Endodermal cell (in vitro differentiated cells): Measurements from ENCODE around the gene TAF5L. TPM values are rescaled to one million over a fixed set of nuclear protein-coding genes. Genes with fewer than 3 reads are reported as not detected.

Source experiments
- DNase-seq: peaks from one replicate; pipeline ENCODE4 v3.0.0-alpha.2; 2017
- H3K27ac ChIP-seq: 2 replicates; pipeline ENCODE4 v1.5.1; 2013; ENCODE audit warnings: mild to moderate bottlenecking, low read depth, low read length, moderate library complexity
- H3K27me3 ChIP-seq: 2 replicates; pipeline ENCODE4 v1.6.1; 2013; ENCODE audit warnings: mild to moderate bottlenecking, low read length, moderate library complexity; ENCODE audit not compliant: insufficient read depth, control insufficient read depth, poor library complexity, severe bottlenecking
- H3K36me3 ChIP-seq: 2 replicates; pipeline ENCODE4 v1.7.0; 2013; ENCODE audit warnings: mild to moderate bottlenecking, low read length, moderate library complexity; ENCODE audit not compliant: control insufficient read depth, insufficient read depth
- H3K4me1 ChIP-seq: one replicate; pipeline ENCODE4 v1.7.0; 2013; ENCODE audit warnings: low read length; ENCODE audit not compliant: control insufficient read depth, insufficient read depth
- H3K4me3 ChIP-seq: 2 replicates; pipeline ENCODE4 v1.5.1; 2013; ENCODE audit warnings: mild to moderate bottlenecking, low read length, moderate library complexity
- H3K9ac ChIP-seq: 2 replicates; pipeline ENCODE4 v1.6.1; 2013; ENCODE audit warnings: mild to moderate bottlenecking, low read length, moderate library complexity; ENCODE audit not compliant: poor library complexity, severe bottlenecking; ENCODE audit errors: extremely low read depth
- H3K9me3 ChIP-seq: 2 replicates; pipeline ENCODE4 v1.6.1; 2013; ENCODE audit warnings: mild to moderate bottlenecking, low read length, moderate library complexity; ENCODE audit not compliant: control insufficient read depth
- H3K27ac Mint-ChIP-seq: 2 replicates; pipeline ENCODE4 v1.8.0; 2020; ENCODE audit warnings: mixed read lengths
- H3K27me3 Mint-ChIP-seq: 2 replicates; pipeline ENCODE4 v1.8.0; 2021; ENCODE audit warnings: mild to moderate bottlenecking, mixed read lengths; ENCODE audit not compliant: insufficient read depth
- H3K36me3 Mint-ChIP-seq: 2 replicates; pipeline ENCODE4 v1.8.0; 2020; ENCODE audit warnings: low read depth, mixed read lengths
- H3K4me1 Mint-ChIP-seq: 2 replicates; pipeline ENCODE4 v1.8.0; 2020; ENCODE audit warnings: mixed read lengths
- H3K4me3 Mint-ChIP-seq: 2 replicates; pipeline ENCODE4 v1.8.0; 2020; ENCODE audit warnings: mild to moderate bottlenecking, moderate library complexity, mixed read lengths
- H3K9me3 Mint-ChIP-seq: 2 replicates; pipeline ENCODE4 v1.8.0; 2020; ENCODE audit warnings: mild to moderate bottlenecking, mixed read lengths
- WGBS, 2 experiments: methylation state at CpG; one replicate each; pipeline versions ENCODE4 v1.1.5 to v1.1.7; 2013; ENCODE audit warnings: missing lambda C conversion rate in 2 of 2, mixed read lengths in 1 of 2; ENCODE audit not compliant: insufficient coverage in 1 of 2, insufficient read length in 1 of 2; 5-methylcytosine and 5-hydroxymethylcytosine counted together
- total RNA-seq, 2 donors: library from RNA; stranded (reverse); fragmentation: NEBNext Ultra II Directional in 1 of 2; extraction: Animal tissue kit (Norgen Biotek cat#: 25700) in 1 of 2; gene quantifications; 2 replicates in 1 of 2; 3 replicates in 1 of 2; pipeline ENCODE4 v1.2.1, GENCODE V29; 2021
- TF ChIP-seq, protein P1 (sequence below): fragments of 200-600 bp; sonication (generic); conservative IDR thresholded peaks from 2 replicates; pipeline ENCODE4 v1.5.0; 2021; ENCODE audit warnings: antibody characterized with exemption, mild to moderate bottlenecking

TAF5L gene
- total RNA-seq, 2 donors from 2014 or later = 13.1 to 17.7 TPM

DNA sequence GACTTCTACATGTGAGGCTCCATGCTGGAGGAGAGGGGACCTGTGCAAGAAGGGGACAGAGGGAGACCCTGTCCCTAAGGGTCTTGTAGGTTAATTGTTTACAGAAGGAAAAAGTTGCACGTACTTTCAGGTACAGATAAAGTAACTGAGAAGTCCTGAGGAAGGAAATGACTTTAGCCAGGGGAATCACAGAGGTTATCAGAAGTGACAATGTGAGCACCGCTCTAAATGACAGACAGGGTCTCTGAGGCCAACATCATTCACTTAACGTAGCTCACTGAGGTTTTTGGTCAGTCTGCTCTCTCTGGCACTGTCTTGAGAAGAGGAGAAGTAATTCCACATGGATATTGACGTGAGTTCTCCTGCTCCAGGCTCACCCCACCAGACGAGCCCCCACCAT, 12.0 kb downstream of the TAF5L start:
- H3K4me1 Mint-ChIP-seq = peaks cover 13% of the 10 kb centered on the region
- no peak overlapping the region for H3K4me3 Mint-ChIP-seq
- Histone ChIP-seq H3K36me3 (peaks cover 52% of the 10 kb centered on the region), H3K4me1 (no peaks in the 10 kb centered on the region), H3K9me3 (no peaks in the 10 kb centered on the region), H3K9ac (no peak overlapping the region), H3K27me3 (no peaks in the 10 kb centered on the region), H3K27ac (no peak overlapping the region), H3K4me3 (no peak overlapping the region)
- 92 to 100% methylated on average over 5 of the region's 5 CpGs for WGBS, 2 experiments
- no peak overlapping the region for H3K27ac Mint-ChIP-seq
- H3K9me3 Mint-ChIP-seq = no peaks in the 10 kb centered on the region
- H3K36me3 Mint-ChIP-seq = peaks cover 40% of the 10 kb centered on the region
- TF ChIP-seq, protein P1, sequence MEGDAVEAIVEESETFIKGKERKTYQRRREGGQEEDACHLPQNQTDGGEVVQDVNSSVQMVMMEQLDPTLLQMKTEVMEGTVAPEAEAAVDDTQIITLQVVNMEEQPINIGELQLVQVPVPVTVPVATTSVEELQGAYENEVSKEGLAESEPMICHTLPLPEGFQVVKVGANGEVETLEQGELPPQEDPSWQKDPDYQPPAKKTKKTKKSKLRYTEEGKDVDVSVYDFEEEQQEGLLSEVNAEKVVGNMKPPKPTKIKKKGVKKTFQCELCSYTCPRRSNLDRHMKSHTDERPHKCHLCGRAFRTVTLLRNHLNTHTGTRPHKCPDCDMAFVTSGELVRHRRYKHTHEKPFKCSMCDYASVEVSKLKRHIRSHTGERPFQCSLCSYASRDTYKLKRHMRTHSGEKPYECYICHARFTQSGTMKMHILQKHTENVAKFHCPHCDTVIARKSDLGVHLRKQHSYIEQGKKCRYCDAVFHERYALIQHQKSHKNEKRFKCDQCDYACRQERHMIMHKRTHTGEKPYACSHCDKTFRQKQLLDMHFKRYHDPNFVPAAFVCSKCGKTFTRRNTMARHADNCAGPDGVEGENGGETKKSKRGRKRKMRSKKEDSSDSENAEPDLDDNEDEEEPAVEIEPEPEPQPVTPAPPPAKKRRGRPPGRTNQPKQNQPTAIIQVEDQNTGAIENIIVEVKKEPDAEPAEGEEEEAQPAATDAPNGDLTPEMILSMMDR = no peak
- no peak for DNase-seq
- no peaks in the 10 kb centered on the region for H3K27me3 Mint-ChIP-seq

DNA sequence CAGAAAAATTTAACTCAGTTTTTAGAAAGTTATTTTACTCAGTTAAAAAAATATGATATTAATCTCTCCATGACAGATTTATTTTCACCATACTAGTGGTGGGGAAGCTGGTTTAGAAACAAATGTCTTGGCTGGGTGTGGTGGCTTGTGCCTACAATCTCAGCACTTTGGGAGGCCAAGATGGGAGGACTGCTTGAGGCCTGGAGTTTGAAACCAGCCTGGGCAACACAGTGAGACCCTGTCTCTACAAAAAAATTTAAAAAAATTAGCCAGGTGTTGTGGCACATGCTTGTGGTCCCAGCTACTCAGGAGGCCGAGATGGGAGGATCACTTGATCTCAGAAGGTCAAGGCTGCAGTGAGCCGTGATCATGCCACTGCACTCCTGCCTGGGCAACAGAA, 17.3 kb downstream of the TAF5L start:
- Histone ChIP-seq H3K36me3 (peaks cover 92% of the 10 kb centered on the region), H3K27ac (no peak overlapping the region), H3K9me3 (no peaks in the 10 kb centered on the region), H3K9ac (no peak overlapping the region), H3K4me1 (no peaks in the 10 kb centered on the region), H3K4me3 (no peak overlapping the region), H3K27me3 (no peaks in the 10 kb centered on the region)
- WGBS, 2 experiments = 88 to 92% methylated on average over 2 of the region's 2 CpGs
- Mint-ChIP-seq H3K27me3 (no peaks in the 10 kb centered on the region), H3K9me3 (no peaks in the 10 kb centered on the region), H3K4me3 (no peak overlapping the region), H3K36me3 (peaks cover 68% of the 10 kb centered on the region), H3K4me1 (no peaks in the 10 kb centered on the region), H3K27ac (no peak overlapping the region)
- TF ChIP-seq, protein P1 = no peak
- no peak for DNase-seq

DNA sequence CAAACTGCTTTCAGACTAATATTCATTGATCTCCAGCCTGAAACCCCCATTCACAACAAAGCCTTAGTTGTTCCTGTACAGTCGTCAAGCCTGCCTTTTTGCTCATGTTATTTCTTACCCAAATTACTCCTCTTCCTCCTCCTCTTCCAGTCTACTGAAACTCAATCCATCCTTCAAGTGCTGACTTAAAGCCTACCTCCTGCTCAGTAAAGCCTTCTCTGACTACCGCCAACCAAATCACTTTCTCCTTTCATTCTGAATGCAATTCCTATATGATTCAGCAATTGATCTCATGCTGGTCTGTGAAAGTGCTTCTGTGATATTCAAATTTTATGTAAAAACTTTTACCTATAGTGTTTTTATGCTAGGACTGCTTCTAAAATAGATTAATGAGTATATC, 18.6 kb downstream of the TAF5L start:
- WGBS, 2 experiments = 86 to 89% methylated on average over 2 of the region's 2 CpGs
- Histone ChIP-seq H3K9ac (no peak overlapping the region), H3K27ac (no peak overlapping the region), H3K4me1 (no peaks in the 10 kb centered on the region), H3K4me3 (no peak overlapping the region), H3K36me3 (peaks cover 92% of the 10 kb centered on the region), H3K27me3 (no peaks in the 10 kb centered on the region), H3K9me3 (no peaks in the 10 kb centered on the region)
- Mint-ChIP-seq H3K27ac (no peak overlapping the region), H3K4me3 (no peak overlapping the region), H3K9me3 (no peaks in the 10 kb centered on the region), H3K4me1 (no peaks in the 10 kb centered on the region), H3K36me3 (peaks cover 68% of the 10 kb centered on the region), H3K27me3 (no peaks in the 10 kb centered on the region)
- DNase-seq = no peak
- TF ChIP-seq, protein P1 = no peak
